Suppressor macrophage treated with lipopolysaccharide for 4 hours (primary cell): ENCODE results near the gene KIZ.
"Not testable (repeated sequence)": the region's sequence is repeated elsewhere in the genome, so short reads cannot be mapped to it uniquely, and the experiment has no call there.

Experiments used
- DNase-seq: peaks from one replicate; pipeline ENCODE4 v3.0.0-alpha.2; 2020

Gene KIZ

GRCh38 chr20:21234324-21234723, 108.4 kb downstream of the KIZ start:
- DNase-seq = no peak

GRCh38 chr20:21234806-21235483, 109.1 kb downstream of the KIZ start:
- DNase-seq = no peak

- DNase-seq = peak; percentile 85
Measured at GRCh38 chr20:21235484-21236445, 109.9 kb downstream of the KIZ start.

GRCh38 chr20:21237956-21238799, 112.3 kb downstream of the KIZ start:
- DNase-seq = no peak

- no peak for DNase-seq
Measured at GRCh38 chr20:21238818-21239536, 113.1 kb downstream of the KIZ start.

- DNase-seq = no peak
Measured at GRCh38 chr20:21240394-21240793, 114.5 kb downstream of the KIZ start.

- no peak for DNase-seq
Measured at GRCh38 chr20:21241406-21241805, 115.5 kb downstream of the KIZ start.

GRCh38 chr20:21243811-21244210, 117.9 kb downstream of the KIZ start:
- DNase-seq = no peak

GRCh38 chr20:21244808-21245207, 118.9 kb downstream of the KIZ start:
- DNase-seq = no peak

GRCh38 chr20:21246161-21246560, 120.3 kb downstream of the KIZ start:
- no peak for DNase-seq

- not testable (repeated sequence) for DNase-seq
Measured at GRCh38 chr20:21247603-21248095, 121.8 kb downstream of the KIZ start.

- DNase-seq = no peak
Measured at GRCh38 chr20:21251278-21251677, 125.4 kb downstream of the KIZ start.

- no peak for DNase-seq
Measured at GRCh38 chr20:21257192-21257591, 131.3 kb downstream of the KIZ start.

GRCh38 chr20:21258411-21258810, 132.5 kb downstream of the KIZ start:
- DNase-seq = no peak

GRCh38 chr20:21259346-21259745, 133.5 kb downstream of the KIZ start:
- DNase-seq = no peak

GRCh38 chr20:21262812-21263211, 136.9 kb downstream of the KIZ start:
- DNase-seq = peak; percentile 13

GRCh38 chr20:21265261-21266190, 139.6 kb downstream of the KIZ start:
- no peak for DNase-seq

- no peak for DNase-seq
Measured at GRCh38 chr20:21266191-21266536, 140.3 kb downstream of the KIZ start.

GRCh38 chr20:21269772-21270171, 143.9 kb downstream of the KIZ start:
- no peak for DNase-seq

- DNase-seq = no peak
Measured at GRCh38 chr20:21270806-21271205, 144.9 kb downstream of the KIZ start.

- DNase-seq = no peak
Measured at GRCh38 chr20:21272279-21272678, 146.4 kb downstream of the KIZ start.
